Retina (tissue), 1 donor: ENCODE data around the gene OTOG.
"Not testable (repeated sequence)": the region's sequence is repeated elsewhere in the genome, so short reads cannot be mapped to it uniquely, and the experiment has no call there.

Source experiments
- DNase-seq: peaks from one replicate; pipeline ENCODE4 v3.0.0-alpha.2; 2016

OTOG gene

DNA sequence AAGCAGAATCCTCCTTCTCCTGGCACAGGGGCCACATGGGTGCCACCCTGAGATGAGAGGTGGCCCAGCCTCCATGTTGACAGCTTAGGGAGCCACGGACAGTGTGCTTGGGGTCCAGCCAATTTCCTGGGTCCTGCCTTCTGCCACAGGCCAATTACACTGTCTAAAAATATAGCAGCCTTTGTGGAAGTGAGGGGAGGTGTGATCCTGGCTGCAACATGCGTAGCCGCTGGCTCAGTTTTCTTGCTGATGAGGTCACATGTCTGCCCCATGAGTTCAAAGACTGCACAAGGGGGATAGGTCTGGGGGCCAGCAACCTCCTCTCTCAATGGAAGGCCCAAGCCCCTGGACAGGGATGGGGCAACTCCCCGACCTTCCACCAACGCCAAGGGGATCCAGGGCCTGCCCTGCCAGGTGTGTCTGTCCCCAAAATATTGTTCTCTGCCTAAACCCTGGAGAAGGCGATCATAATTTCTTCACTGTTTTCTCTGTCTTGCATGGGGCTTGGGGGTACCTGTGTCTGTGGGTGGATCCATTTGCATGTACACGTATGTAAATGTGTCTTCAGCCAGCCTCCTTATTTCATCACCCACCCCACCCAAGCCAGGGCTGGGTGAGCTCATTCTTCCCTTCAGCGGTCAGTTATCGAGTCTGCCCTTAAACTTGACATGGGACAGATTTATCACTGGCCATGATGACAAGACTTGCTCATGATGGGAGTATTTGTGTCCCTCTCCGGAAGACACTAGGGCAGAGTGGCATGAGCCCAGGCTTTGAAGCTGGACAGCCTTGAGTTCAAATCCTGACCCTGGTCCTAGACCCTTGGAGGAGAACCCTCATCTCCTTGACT lies 59.4 kb downstream of the OTOG start:
- DNase-seq, result no peak

DNA sequence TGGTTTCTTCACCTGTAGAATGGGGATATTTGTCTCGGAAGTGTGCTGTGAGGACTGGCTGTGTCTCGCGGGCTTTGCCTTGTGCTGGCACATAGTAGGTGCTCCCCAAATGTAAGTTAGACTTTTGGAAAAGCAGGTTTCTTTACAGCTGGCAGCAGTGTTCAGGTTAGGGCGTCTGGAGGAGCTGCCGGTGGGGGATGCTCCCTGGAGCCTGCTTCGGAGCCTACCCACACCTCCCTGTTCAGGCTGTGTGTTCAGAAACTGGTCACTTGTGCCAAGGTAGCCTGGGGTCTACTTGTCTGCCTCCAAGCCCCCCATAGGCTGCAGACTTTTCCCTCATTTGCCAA lies 60.0 kb downstream of the OTOG start:
- DNase-seq, result no peak

DNA sequence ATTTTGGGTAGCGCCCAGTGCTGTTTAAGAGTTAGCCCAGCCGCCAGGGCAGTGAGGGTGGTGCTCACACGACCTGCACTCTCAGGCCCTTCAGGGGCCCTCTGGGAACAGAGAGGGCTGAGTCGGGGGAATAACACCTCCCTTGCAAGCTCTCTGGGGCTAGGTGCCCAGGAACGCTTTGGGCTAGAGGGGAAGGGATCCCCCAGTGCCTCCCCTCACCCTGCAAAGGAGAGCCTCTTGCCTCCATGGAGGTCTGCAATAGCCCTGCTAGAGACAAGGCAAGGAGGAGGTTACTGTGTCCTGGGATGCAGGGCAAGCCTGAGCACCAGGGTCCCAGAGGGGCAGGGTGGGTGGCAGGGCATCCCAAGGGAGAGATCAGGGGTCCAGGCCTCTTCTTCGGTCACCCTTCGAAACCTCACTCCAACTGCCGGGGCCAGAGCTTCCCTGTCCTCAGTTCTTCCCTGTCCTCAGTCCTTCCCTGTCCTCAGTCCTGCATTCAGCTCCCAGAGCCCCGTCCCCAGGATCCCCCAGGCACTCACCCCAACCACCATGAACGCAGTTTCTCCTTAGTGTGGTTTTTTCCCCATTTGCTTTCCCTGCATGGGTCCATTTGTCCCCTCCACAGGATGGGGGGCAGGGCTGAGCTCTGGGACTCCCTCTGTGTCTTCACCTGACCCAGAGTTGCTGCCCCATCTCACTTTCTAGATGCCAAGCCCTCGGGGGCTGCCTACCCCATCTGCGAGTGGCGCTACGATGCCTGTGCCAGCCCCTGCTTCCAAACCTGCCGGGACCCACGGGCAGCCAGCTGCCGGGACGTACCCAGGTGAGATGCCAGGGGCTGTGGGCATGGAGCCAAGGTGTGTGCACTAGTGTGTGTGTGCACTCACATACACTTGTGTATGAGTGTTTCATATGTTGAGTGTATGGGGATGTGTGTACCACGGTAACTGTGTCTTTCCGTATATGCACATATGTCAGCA lies 60.8 kb downstream of the OTOG start:
- DNase-seq, result no peak

DNA sequence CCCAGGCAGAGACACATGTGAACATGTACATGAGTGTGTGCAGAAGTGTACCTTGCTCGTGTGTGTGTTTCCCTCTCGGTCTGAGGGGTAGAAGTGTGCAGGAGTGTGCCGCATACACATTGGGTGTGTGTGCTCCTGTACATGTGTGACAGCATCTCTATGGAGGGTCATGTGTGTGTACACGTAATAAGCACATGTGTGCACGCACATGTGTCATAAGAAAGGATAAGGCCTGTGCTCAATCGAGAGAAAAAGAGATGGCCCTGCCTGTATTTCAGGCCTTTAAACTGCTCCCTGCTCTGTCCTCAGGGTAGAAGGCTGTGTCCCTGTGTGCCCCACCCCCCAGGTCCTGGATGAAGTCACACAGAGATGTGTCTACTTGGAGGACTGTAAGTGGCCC lies 61.8 kb downstream of the OTOG start:
- DNase-seq, result no peak

DNA sequence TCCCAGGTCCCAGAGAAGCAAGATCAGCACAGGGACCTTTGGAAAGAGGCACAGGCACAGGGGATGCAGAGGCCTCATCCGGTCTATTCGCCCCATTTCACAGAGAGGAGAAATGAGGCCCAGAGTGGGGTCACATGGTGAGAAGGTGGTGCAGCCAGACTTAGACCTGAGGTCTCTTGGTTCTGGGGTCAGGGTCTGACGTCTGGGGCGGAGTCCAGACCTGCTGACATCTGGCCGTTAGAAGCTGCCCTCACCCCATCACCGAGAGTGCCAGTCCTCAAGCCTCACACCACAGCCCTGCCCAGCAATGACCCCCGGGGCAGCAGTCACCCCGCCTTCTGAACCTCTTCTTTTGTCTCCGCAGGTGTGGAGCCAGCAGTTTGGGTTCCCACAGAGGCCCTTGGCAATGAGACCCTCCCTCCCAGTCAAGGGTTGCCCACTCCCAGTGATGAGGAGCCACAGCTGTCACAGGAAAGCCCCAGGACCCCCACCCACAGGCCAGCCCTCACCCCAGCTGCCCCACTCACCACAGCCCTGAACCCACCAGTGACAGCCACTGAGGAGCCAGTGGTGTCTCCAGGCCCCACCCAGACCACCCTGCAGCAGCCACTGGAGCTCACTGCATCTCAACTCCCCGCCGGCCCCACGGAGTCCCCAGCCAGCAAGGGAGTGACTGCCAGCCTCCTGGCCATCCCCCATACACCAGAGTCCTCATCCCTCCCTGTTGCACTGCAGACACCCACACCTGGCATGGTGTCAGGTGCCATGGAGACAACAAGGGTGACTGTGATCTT lies 62.4 kb downstream of the OTOG start:
- DNase-seq, result no peak

DNA sequence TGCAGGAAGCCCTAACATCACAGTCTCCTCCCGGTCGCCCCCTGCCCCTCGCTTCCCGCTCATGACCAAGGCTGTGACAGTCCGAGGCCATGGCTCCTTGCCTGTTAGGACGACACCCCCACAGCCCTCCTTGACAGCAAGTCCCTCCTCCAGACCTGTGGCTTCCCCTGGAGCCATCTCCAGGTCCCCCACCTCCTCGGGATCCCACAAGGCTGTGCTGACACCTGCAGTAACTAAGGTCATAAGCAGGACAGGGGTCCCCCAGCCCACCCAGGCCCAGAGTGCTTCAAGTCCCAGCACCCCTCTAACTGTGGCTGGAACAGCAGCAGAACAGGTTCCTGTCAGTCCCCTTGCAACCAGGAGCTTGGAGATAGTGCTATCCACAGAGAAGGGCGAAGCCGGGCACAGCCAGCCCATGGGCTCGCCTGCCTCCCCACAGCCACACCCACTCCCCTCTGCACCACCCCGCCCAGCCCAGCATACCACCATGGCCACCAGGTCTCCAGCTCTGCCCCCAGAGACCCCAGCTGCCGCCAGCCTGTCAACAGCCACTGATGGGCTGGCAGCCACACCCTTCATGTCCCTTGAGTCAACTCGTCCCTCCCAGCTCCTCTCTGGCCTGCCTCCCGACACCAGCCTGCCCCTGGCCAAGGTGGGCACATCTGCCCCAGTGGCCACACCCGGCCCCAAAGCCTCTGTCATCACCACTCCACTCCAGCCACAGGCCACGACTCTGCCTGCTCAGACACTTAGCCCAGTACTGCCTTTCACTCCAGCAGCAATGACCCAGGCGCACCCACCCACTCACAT lies 63.2 kb downstream of the OTOG start:
- no peak for DNase-seq

DNA sequence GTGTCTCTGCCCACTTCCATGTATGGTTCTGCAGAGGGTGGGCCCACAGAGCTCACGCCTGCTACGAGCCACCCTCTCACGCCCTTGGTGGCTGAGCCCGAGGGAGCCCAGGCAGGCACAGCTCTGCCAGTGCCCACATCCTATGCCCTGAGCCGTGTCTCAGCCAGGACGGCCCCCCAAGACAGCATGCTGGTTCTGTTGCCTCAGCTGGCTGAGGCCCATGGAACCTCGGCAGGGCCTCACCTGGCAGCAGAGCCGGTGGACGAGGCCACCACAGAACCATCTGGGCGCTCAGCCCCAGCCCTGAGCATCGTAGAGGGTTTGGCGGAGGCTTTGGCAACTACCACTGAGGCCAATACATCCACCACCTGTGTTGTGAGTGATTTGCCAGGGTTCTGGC lies 64.0 kb downstream of the OTOG start:
- no peak for DNase-seq

DNA sequence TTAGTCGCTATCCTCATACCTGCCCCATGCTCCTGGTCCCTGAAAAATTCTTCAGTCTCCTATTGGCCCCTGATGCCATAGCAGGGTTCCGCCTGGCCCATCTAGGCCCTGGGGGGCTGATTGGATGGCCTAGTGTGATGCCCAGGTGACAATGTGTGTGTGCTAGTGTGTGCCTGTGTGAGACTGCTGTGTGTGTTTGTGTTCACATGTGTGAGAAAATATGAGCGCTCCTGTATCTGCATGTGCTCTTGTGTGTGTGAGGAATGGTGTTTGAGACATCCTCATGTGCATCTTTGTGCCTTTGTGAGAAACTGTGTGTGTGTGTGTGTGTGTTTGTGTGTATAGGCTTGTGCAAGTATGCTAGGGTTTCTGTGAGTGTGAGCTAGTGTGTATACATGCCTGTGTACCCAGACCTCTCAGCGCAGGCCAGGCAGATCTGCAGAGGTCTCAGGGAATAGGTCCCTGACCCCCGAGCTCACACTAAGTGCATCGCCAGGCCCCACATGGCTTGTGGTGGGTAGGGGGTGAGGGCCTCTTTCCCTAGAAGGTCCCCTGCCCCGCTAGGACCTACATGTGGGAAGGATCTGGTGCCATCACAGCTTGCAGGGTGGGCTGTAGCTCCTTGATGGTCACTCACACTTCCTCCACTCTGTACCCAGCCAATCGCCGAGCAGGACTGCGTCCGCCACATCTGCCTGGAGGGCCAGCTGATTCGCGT lies 64.6 kb downstream of the OTOG start:
- no peak for DNase-seq

DNA sequence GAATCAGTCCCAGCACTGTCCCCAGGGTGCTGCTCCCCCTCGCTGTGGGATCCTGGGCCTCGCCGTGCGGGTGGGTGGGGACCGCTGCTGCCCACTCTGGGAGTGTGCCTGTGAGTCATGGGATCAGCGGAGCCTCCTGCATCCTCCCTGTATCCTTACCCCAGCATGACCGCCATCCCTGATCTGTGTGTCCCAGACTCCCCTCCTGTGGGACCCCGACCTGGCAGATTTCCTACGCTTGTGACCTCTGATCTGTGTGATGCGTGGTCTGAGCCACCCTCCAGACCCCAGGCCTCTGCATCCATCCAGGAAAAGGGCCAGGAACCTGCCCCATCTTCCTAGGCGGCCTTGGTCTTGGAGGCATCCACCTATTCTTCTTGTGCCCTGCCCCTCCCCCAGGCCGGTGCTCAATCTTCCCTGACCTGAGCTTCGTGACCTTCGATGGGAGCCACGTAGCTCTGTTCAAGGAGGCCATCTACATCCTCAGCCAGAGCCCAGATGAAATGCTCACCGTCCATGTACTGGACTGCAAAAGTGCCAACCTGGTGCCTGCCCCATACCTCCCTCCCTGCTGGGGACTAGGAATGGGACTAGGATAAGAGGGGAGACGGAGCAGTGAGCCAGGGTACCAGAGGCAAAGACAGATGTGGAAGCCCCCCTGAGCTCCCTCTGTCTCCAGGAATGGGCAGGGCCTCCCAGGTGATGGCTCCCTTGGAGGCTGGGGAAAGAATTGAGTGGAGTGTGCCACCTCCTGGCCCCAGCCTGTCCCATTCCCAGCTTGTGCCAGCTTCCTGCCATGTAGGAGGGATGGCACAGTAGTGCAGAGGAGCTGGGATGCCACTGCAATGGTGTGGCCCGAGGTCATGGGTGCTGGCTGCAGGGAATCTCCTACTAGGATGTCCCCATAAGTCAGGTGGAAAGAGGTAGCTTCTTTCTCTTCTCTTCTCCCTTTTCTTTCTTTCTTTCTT lies 65.4 kb downstream of the OTOG start:
- DNase-seq, result no peak

DNA sequence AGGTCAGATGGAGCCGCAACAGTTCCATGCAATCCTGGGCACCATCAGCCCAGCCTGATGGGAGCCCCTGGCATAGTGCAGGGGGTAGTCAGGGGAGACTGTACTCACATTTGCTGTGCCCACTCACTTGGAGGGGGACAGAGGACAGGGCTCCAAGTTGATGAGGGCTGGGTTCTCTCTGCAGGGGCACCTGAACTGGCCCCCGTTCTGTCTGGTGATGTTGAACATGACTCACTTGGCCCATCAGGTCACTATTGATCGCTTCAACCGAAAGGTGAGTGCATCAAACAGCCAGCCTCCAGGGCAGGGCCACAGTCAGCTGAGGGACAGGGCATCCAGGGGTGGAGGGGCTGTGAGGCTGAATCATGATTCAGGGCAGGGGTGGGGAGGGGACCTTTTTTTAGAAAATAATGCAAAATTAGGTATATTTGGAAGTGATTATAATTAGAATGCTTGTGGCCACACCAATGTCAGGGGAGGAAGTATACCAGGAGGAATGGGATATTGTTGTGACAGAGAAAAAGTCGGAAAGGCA lies 66.4 kb downstream of the OTOG start:
- DNase-seq, result no peak

DNA sequence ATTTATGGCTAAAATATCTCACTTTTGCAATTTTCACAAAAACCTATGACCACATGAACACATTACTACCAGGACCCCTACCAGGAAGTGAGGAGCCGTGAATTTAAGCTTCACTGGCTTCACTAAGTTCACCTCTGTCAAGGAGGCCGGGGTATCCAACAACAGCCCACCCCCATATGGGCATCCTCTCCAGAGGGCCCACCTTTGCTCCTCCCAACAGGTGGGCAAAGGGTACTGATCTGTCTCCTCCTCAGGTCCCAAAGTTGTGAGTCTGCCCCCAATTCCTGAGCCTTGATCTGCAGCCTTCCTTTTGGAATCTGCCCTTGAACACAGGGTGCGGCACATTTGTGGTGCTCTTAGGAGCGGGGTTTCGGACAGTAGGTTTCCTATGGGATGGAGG lies 66.9 kb downstream of the OTOG start:
- no peak for DNase-seq

DNA sequence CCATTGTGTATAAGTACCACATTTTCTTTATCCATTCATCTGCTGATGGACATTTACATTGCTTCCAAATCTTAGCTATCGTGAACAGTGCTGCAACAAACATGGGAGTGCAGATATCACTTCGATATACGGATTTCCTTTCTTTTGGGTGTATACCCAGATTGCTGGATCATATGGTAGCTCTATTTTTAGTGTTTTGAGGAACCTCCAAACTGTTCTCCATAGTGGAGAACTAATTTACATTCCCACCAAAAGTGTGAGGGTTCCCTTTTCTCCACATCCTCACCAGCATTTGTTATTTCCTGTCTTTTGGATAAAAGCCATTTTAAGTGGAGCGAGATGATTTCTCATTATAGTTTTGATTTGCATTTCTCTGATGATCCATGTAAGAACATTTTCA lies 75.7 kb downstream of the OTOG start:
- DNase-seq, result not testable (repeated sequence)

DNA sequence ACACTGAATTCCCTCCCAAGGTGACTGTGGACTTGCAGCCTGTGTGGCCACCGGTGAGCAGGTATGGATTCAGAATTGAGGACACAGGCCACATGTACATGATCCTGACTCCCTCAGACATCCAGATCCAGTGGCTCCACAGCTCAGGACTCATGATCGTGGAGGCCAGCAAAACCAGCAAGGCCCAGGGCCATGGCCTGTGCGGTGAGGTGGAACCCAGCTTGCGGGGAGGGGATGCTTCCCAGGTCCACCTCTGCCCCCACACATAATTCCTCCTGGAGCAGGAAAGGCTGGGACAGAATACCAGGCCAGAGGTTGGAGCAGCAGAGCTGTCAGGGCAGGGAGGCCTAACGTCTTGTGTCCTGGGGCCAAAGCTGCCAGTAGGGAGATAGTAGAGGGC lies 82.1 kb downstream of the OTOG start:
- DNase-seq, result no peak

DNA sequence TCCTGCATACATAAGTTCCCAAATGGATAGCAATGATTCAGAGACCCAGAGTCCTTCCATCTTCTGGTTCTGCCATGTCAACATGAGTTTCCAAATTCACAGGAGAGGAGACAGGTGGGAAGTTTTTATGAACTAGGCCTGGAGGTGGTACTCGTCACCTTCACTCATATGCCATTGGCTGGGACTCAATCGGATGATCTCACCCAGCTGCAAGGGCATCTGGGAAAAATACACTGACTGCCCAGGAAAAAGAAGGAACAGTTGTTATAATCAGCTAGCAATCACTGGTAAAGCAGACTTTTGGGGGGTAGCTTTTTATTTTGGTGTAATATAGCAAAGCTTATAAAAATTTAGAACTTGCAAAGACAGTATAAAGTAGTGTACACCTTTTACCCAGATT lies 83.9 kb downstream of the OTOG start:
- no peak for DNase-seq

DNA sequence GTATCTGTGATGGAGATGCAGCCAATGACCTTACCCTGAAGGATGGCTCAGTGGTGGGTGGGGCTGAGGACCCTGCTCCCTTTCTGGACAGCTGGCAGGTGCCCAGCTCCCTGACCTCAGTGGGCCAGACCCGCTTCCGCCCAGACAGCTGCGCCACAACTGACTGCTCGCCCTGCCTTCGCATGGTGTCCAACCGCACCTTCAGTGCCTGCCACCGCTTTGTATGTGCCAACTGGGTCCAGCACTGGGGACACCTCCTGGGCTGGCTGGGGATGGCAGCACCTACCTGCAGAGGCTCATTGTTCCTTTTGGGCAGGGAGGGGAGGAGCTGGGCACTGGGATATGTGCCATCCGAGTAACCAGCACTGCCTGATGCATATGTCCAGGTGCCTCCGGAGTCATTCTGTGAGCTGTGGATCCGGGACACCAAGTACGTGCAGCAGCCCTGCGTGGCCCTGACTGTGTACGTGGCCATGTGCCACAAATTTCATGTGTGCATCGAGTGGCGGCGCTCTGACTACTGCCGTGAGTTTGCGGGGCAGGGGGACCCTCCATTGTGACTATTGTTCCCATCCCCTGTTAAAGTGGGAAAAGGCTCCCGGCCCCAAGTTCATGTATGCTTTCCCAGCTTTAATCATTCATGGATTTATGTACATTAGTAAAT lies 84.8 kb downstream of the OTOG start:
- DNase-seq, result no peak

DNA sequence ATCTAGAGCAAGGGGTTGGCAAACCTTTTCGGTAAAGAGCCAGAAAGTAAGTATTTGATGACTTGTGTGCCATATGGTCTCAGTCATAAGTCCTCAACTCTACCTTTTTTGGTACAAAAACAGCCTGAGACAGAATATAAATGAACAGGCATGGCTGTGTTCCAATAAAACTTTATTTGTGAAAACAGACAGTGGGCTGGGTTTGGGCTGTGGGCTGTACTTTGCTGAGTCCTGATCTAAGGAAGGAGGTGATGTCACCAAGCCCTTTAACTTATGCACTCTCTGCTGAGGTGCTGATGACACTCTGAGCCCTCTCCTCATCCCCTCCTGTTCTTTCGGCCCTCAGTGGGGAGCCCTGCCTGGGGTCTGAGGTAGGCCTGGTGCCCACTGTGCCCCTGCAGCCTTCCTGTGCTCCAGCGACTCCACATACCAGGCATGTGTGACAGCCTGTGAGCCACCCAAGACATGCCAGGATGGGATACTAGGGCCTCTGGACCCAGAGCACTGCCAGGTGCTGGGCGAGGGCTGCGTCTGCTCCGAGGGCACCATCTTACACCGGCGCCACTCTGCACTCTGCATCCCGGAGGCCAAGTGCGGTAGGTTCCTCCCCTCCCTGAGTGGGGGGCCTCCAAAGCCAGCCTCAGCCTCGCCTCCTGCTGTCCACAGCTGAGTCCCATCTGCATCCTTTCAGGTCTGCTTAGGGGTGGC lies 86.4 kb downstream of the OTOG start:
- no peak for DNase-seq

DNA sequence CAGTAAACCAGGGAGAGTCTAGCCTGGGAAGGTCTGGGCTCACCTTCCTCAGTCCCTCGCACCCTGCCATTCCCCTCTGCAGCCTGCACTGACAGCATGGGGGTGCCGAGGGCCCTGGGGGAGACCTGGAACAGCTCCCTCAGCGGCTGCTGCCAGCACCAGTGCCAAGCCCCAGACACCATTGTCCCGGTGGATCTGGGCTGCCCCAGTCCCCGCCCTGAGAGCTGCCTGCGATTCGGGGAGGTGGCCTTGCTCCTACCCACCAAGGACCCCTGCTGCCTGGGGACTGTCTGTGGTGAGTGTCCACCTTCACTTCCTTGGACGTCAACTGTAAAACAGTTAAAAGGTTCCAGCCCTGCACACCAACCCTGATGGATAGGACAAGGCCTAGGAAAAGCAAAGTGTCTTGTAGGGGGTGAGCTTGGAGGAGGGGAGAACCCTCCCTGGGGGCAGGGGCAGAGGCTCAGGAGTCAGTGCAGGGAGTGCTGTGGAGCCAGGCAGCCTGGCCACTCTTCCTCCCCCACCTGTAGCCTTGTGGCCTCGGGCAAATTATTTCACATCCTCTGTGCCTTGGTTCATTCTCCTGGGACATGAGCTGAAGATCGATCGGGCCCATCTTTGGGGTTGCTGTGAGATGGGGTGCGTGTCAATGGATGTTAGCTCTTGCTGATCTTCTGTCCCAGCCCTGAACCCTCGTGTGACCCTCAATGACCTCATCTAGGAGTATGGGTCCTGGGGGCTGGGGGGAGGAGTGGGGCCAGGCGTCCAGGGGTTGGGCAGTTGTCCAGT lies 87.1 kb downstream of the OTOG start:
- DNase-seq, result no peak
